Amygdala (tissue), 56 donors: Measurements from ENCODE around the gene WBP4.
"Not testable (repeated sequence)": the region's sequence is repeated elsewhere in the genome, so short reads cannot be mapped to it uniquely, and the experiment has no call there.

Experiments used
- DNase-seq, 56 donors: peaks; one replicate each; lab custom pipeline; 2025; lab: John Stamatoyannopoulos, UW

WBP4 gene

DNA sequence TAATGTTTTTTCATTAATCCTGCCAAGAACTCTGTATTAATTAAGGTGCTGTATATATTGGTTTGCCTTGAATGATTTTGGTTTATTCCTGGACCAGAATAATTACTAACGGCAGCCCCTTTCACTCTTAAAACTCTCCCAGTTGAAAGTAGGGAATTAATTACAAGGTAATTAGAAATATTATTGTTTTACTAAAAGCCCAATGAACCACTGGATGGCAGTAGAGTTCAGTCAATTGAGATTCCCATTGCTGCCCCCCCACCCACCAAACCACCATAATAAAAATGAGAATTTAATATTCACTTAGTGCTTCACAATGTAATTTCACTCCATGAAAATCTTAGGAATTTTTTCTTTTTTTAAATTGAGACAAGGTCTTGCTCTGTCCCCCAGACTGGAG, 13.7 kb downstream of the WBP4 start:
- peak in 2 of 56 donors; percentile 6 to 35 for DNase-seq

GRCh38 chr13:41075485-41075884, 14.2 kb downstream of the WBP4 start:
- DNase-seq: no peak

DNA sequence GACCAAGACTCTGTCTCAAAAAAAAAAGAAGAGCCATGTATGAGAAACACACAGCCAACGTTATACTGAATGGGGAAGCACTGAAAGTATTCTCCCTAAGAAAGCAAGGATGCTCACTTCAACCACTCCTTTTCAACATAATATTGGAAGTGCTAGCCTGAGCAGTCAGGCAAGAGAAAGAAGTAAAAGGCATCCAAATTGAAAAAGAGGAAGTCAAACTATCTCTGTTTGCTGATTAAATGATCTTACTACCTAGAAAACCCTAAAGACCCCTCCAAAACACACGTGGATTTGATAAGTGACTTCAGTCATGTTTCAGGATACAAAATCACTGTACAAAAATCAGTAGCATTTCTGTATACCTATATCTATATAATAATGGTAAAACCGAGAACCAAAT, 16.2 kb downstream of the WBP4 start:
- DNase-seq: no peak

- no peak for DNase-seq
Observed at GRCh38 chr13:41079725-41080124, 18.4 kb downstream of the WBP4 start.

GRCh38 chr13:41085961-41086585, 24.8 kb downstream of the WBP4 start:
- no peak for DNase-seq

DNA sequence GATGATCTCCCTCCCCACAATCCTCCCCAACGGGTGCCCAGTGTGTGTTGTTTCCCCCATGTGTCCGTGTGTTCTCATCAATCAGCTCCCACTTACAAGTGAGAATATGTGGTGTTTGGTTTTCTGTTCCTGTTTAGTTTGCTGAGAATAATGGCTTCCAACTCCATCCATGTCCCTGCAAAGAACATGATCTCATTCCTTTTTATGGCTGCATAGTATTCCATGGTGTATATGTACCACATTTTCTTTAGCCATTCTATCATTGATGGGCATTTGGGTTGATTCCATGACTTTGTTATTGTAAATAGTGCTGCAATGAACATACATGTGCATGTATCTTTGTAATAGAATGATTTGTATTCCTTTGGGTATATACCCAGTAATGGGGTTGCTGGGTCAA, 34.4 kb downstream of the WBP4 start:
- not testable (repeated sequence) for DNase-seq

- no peak for DNase-seq
Observed at GRCh38 chr13:41098761-41099160, 37.5 kb downstream of the WBP4 start.

DNA sequence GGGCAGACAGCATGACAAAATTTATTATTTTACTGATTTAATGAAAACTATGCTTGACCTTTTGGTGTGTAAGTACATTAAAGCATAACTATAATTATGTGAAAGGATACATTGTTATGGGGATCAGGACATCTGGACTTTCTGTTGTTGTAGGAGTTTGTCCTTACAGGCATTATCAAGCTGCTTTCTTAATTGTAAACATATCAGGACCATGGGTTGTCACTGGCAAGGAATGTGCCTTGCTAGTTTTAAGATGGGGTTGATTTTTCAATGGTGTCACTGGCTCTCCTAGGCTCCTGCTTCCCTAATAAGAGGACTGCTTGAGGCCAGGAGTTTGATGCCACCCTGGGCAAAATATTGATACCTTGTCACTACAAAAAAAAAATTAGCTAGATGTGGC, 38.7 kb downstream of the WBP4 start:
- DNase-seq: no peak

GRCh38 chr13:41107104-41107571, 45.8 kb downstream of the WBP4 start:
- DNase-seq: no peak

- DNase-seq: no peak
Observed at GRCh38 chr13:41107584-41108014, 46.3 kb downstream of the WBP4 start.

DNA sequence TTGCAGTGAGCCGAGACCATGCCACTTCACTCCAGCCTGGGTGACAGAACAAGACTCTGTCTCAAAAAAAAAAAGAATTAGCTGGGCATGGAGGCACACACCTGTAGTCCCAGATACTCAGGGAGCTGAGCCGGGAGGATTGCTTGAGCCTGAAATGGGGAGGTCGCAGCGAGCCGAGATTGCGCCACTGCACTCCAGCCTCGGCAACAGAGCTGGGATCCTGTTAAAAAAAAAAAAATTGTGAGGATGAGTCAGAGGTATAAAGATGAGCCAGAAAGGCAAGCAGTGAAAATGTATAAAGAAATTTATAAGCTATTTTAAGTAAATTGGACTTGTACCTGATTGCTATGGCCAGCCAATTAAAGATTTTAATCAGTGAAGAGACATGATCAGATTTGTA, 50.1 kb downstream of the WBP4 start:
- no peak for DNase-seq

- no peak for DNase-seq
Observed at GRCh38 chr13:41117869-41118268, 56.6 kb downstream of the WBP4 start.

- DNase-seq: no peak
Observed at GRCh38 chr13:41122838-41123237, 61.5 kb downstream of the WBP4 start.

DNA sequence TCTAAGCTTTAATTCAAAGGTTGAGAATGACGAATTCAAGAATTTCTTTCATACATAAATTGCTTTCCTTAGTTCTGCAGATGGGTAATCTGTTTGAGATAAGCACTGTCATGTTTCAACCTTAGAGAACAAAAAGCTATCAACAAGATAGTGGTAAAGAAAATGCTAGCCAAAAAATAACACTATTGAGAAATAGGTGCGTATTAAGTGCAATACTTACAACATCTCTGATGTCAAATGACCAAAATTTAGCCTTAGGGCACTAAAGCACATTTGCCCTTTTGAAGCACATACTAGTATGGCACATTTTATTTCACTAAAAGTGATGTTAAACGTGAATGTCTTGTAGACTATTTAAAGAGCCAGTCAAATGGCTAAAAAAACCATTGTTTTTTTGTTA, 66.4 kb downstream of the WBP4 start:
- DNase-seq: no peak

DNA sequence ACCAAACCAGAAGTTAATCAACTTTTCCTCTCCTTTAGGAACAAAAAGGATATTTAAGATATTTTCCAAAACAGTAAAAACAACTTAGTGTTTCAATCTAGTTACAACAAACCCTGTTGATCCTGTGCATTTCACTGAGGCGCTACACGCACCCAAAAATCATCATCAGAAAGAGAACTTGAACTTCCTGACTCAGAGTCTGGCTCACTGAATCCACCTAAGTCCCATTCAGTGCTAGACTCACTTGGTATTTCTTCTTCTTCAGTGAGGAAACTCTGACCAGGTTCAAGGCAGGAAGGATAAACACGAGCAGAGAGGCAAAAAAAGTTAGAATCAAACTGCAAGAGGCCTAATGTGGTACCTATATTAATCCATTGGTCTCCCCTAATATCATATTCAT, 69.0 kb downstream of the WBP4 start:
- no peak for DNase-seq

DNA sequence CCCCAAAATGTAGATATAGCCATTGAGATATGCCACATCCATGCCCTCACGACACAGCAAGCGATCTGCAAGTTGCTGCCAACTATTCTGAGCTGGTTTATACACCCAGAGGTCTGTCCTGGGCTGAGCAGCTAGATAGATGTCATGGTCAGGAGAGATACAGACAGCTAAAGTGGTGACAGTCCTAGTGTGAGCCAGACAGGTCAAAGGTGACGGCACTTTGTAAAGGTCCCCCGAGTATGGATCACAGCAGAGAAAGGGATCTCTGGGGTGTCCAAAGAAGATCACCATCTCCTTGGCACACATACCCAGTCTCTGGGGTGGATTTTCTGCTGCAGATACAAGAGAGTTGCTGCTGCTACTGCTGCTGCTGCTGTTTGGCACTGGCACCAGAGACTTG, 69.9 kb downstream of the WBP4 start:
- not testable (repeated sequence) for DNase-seq

GRCh38 chr13:41131660-41132511, 70.6 kb downstream of the WBP4 start:
- peak in 8 of 56 donors; percentile 3 to 60 (median 44) for DNase-seq

- DNase-seq: peak; percentile 74 to 98 (median 94)
Observed at GRCh38 chr13:41132512-41133152, 71.3 kb downstream of the WBP4 start, which contains the start of gene KBTBD6. KBTBD6 (minus strand) TSS chr13:41132802; CDS start chr13:41132511, 291 bp downstream.
